Ovary (tissue), 9 donors: Measurements from ENCODE around the gene TSHZ2. TPM values are rescaled to one million over a fixed set of nuclear protein-coding genes. Genes with fewer than 3 reads are reported as not detected.

Experiments used
- DNase-seq, 5 donors: peaks; one replicate each; pipeline ENCODE4 v3.0.0-alpha.2; 2019 to 2020
- H3K27ac ChIP-seq, 2 donors: fragments of 200-600 bp; one replicate each; pipeline versions ENCODE4 v1.5.1 to v1.8.0; 2019 to 2022
- H3K27me3 ChIP-seq: fragments of 200-600 bp; one replicate; pipeline ENCODE4 v1.8.0; 2022
- H3K36me3 ChIP-seq: fragments of 200-600 bp; sonication (generic); one replicate; pipeline ENCODE4 v1.5.1; 2019
- H3K4me1 ChIP-seq: one replicate; pipeline ENCODE4 v1.8.1; 2013; ENCODE audit warnings: mild to moderate bottlenecking, moderate library complexity; ENCODE audit not compliant: insufficient read depth
- H3K4me3 ChIP-seq: fragments of 200-600 bp; sonication (generic); one replicate; pipeline ENCODE4 v1.5.1; 2017
- H3K9me3 ChIP-seq, 2 donors: fragments of 200-600 bp in 1 of 2; sonication (generic) in 1 of 2; one replicate each; pipeline versions ENCODE4 v1.5.1 to v1.8.1; 2013 to 2019; ENCODE audit warnings: mild to moderate bottlenecking in 1 of 2, moderate library complexity in 1 of 2
- CTCF ChIP-seq, 3 donors: fragments of 450-650 bp in 2 of 3; fragments of 200-600 bp in 1 of 3; IDR thresholded peaks; one replicate each; pipeline versions ENCODE4 v1.5.1 to v1.8.0; 2016 to 2022; ENCODE audit warnings: antibody characterized with exemption in 3 of 3, mild to moderate bottlenecking in 1 of 3
- EP300 ChIP-seq: sonication (generic); formaldehyde crosslinking; IDR thresholded peaks from one replicate; pipeline ENCODE4 v1.6.1; 2017; ENCODE audit warnings: antibody characterized with exemption
- POLR2A ChIP-seq: fragments of 450-650 bp; IDR thresholded peaks from one replicate; pipeline ENCODE4 v1.6.1; 2017; ENCODE audit warnings: antibody characterized with exemption, mild to moderate bottlenecking, moderate library complexity
- WGBS, 3 donors: extraction: QIAGEN DNeasy Blood & Tissue Kit in 1 of 3; methylation state at CpG; one replicate each; pipeline versions ENCODE4 v1.1.5 to v1.1.7; 2013 to 2017; 5-methylcytosine and 5-hydroxymethylcytosine counted together
- intact Hi-C, 4 donors: fragments of 100-400 bp; cut with DNase I; formaldehyde crosslinking; loops; one replicate each; pipeline versions ENCODE4 v1.11.0 to v1.15.1; 2022 to 2023
- polyA plus RNA-seq, 2 donors: library from polyadenylated mRNA; stranded (reverse); fragments of 200-250 nt in 1 of 2; fragments of 350-450 nt in 1 of 2; fragmentation: Illumina TruSeq in 1 of 2; extraction: RNeasy Lipid Tissue Mini Kit (QIAGEN cat#74804) in 1 of 2; gene quantifications; one replicate each; pipeline ENCODE4 v1.2.3, GENCODE V29; 2013 to 2014
- total RNA-seq, 7 donors: library from RNA; depleted of rRNA in 2 of 7; stranded (reverse); fragments of >200 nt in 2 of 7; fragmentation: NEBNext Ultra II Directional in 3 of 7; extraction: Animal tissue kit (Norgen Biotek cat#: 25700) in 3 of 7; gene quantifications; one replicate each; pipeline versions ENCODE4 v1.1.0 to v1.2.4, GENCODE V29; 2016 to 2023
- donor health status: DM: no; HTN: no; CAD: no; lungs with moderate emphysema.
- donor health status: DM: no; HTN: no; CAD: no.
- donor health status: Bipolar disorder and iron deficiency.
- donor health status: DM: yes; HTN: yes; CAD: no.
- donor health status: DM: no; HTN: no; CAD: no.
- donor health status: DM: yes; HTN: yes; CAD: no.

Gene TSHZ2
- total and polyA plus RNA-seq, 9 donors: 18.2 to 113 (median 40.2) TPM

- TF ChIP-seq EP300: no peak
- TF ChIP-seq POLR2A: no peak
- TF ChIP-seq CTCF (IDR thresholded peaks at IDR 0.05): no peak
- DNase-seq: no peak
- WGBS, 3 donors: 90 to 94% (median 92%) methylated on average over 6 of the region's 6 CpGs
- Histone ChIP-seq H3K9me3 (no peaks in the 10 kb centered on the region), H3K4me3 (no peak overlapping the region), H3K27ac (no peak overlapping the region), H3K27me3 (no peaks in the 10 kb centered on the region), H3K36me3 (no peaks in the 10 kb centered on the region), H3K4me1 (no peaks in the 10 kb centered on the region)
- intact Hi-C loops: no loop called here
Measured at GRCh38 chr20:53343448-53343847, 371.3 kb downstream of the TSHZ2 start.

GRCh38 chr20:53344891-53345290 is 372.7 kb downstream of the TSHZ2 start:
- WGBS, 3 donors: 73 to 80% (median 74%) methylated on average over 1 of the region's 1 CpG
- intact Hi-C loops: no loop called here

GRCh38 chr20:53345536-53346334 is 373.6 kb downstream of the TSHZ2 start:
- H3K27ac ChIP-seq: no peak overlapping the region
- no peaks in the 10 kb centered on the region for H3K36me3 ChIP-seq
- intact Hi-C loops: no loop called here
- no peaks in the 10 kb centered on the region for H3K9me3 ChIP-seq
- DNase-seq: no peak
- WGBS, 3 donors: 95% methylated on average over 18 of the region's 18 CpGs
- H3K27me3 ChIP-seq: no peaks in the 10 kb centered on the region
- TF ChIP-seq POLR2A (no peak), CTCF (IDR thresholded peaks at IDR 0.05) (no peak), EP300 (no peak)
- H3K4me1 ChIP-seq: no peaks in the 10 kb centered on the region
- H3K4me3 ChIP-seq: no peak overlapping the region

More at GRCh38 chr20:53344891-53345290, 372.7 kb downstream of the TSHZ2 start:
- TF ChIP-seq EP300 (no peak), POLR2A (no peak), CTCF (IDR thresholded peaks at IDR 0.05) (no peak)
- H3K27ac ChIP-seq: no peak overlapping the region
- no peaks in the 10 kb centered on the region for H3K27me3 ChIP-seq
- H3K4me1 ChIP-seq: no peaks in the 10 kb centered on the region
- H3K36me3 ChIP-seq: no peaks in the 10 kb centered on the region
- DNase-seq: no peak
- H3K4me3 ChIP-seq: no peak overlapping the region
- H3K9me3 ChIP-seq: no peaks in the 10 kb centered on the region

GRCh38 chr20:53346335-53346648 is 374.1 kb downstream of the TSHZ2 start:
- intact Hi-C loops: no loop called here
- TF ChIP-seq EP300 (no peak), CTCF (IDR thresholded peaks at IDR 0.05) (no peak), POLR2A (no peak)
- no peak for DNase-seq
- Histone ChIP-seq H3K4me1 (no peaks in the 10 kb centered on the region), H3K36me3 (no peaks in the 10 kb centered on the region), H3K27ac (no peak overlapping the region), H3K4me3 (no peak overlapping the region), H3K9me3 (no peaks in the 10 kb centered on the region), H3K27me3 (no peaks in the 10 kb centered on the region)
- 70 to 76% (median 71%) methylated on average over 11 of the region's 11 CpGs for WGBS, 3 donors
